Spleen (tissue), 7 donors: ENCODE results near the gene HECW1.

Experiments used
- POLR2A ChIP-seq, 3 donors: fragments of 450-650 bp; IDR thresholded peaks; one replicate each; pipeline ENCODE4 v1.5.1; 2017; ENCODE audit warnings: antibody characterized with exemption in 3 of 3, mild to moderate bottlenecking in 1 of 3
- POLR2AphosphoS5 ChIP-seq, 3 donors: sonication (generic); formaldehyde crosslinking; IDR thresholded peaks; one replicate each; pipeline ENCODE4 v1.5.1; 2017; ENCODE audit warnings: antibody characterized with exemption in 3 of 3
- TF ChIP-seq, protein P1 (sequence below), 11 experiments: fragments of 200-600 bp in 7 of 11; fragments of 450-650 bp in 4 of 11; sonication (generic) in 4 of 11; IDR thresholded peaks in 8 of 11; conservative IDR thresholded peaks in 3 of 11; 1 replicate in 7 of 11; 2 replicates in 4 of 11; pipeline versions ENCODE4 v1.4.0 to v1.8.0; 2016 to 2021; ENCODE audit warnings: antibody characterized with exemption in 11 of 11, inconsistent platforms in 4 of 11, mild to moderate bottlenecking in 1 of 11
- donor health status: DM: no; HTN: no; CAD: no; lungs with moderate emphysema.
- donor health status: DM: no; HTN: no; CAD: no.
- donor health status: DM: no; HTN: no; CAD: no.

DNA sequence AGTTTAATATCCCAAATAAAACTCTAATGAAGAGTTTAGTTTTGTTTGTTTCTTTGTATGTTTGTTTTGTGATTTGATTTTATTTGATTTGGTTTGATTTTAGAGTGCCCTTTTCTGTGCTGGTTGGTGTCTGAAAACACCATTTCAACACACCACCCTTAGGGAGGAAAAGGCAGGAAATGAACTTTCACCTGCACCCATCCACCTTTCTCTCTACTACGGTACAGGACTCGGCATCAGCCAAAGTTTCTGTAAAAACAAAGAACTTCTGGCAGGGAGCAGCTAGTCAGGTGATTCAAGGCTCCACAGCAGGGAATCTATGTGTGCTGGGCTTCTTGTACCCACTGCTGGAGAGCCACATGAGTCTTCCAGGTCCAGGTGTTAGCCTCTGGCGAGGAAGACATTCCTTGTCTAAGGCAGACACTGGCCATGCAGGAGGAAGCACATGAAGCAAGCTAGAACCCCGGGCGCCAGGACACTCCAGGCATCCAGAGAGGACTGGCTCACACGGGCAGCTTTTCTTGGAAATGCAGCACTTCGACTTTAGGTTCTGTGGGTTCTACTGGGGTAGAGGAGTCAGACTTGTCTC lies 448.4 kb downstream of the HECW1 start:
- TF ChIP-seq, protein P1, sequence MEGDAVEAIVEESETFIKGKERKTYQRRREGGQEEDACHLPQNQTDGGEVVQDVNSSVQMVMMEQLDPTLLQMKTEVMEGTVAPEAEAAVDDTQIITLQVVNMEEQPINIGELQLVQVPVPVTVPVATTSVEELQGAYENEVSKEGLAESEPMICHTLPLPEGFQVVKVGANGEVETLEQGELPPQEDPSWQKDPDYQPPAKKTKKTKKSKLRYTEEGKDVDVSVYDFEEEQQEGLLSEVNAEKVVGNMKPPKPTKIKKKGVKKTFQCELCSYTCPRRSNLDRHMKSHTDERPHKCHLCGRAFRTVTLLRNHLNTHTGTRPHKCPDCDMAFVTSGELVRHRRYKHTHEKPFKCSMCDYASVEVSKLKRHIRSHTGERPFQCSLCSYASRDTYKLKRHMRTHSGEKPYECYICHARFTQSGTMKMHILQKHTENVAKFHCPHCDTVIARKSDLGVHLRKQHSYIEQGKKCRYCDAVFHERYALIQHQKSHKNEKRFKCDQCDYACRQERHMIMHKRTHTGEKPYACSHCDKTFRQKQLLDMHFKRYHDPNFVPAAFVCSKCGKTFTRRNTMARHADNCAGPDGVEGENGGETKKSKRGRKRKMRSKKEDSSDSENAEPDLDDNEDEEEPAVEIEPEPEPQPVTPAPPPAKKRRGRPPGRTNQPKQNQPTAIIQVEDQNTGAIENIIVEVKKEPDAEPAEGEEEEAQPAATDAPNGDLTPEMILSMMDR (IDR thresholded peaks at IDR 0.05 in 8 of 11, conservative IDR thresholded peaks at IDR 0.05 in 3 of 11): no peak
- TF ChIP-seq POLR2A (IDR thresholded peaks at IDR 0.05) (no peak), POLR2AphosphoS5 (IDR thresholded peaks at IDR 0.05) (no peak)
